OCI-LY1 (cell line): ENCODE measurements around the gene NLRP1.
"Not testable (repeated sequence)": the region's sequence is repeated elsewhere in the genome, so short reads cannot be mapped to it uniquely, and the experiment has no call there.

Source experiments
- H2AFZ ChIP-seq: fragments of 200-600 bp; sonication (generic), shearing (Covaris generic); 2 replicates; pipeline ENCODE4 v1.6.0; 2014; ENCODE audit warnings: antibody characterized with exemption, mild to moderate bottlenecking, low read length
- H3F3A ChIP-seq: fragments of 200-600 bp; sonication (generic), shearing (Covaris generic); 2 replicates; pipeline ENCODE4 v1.6.0; 2014; ENCODE audit warnings: mild to moderate bottlenecking, antibody characterized with exemption, low read length, moderate library complexity; ENCODE audit not compliant: insufficient read depth
- H3K27ac ChIP-seq: fragments of 200-600 bp; sonication (generic); 2 replicates; pipeline ENCODE4 v1.5.1; 2014; ENCODE audit warnings: low read length, mixed run types, mild to moderate bottlenecking, low read depth; ENCODE audit not compliant: poor library complexity, severe bottlenecking
- H3K27me3 ChIP-seq: fragments of 200-600 bp; sonication (generic); 2 replicates; pipeline ENCODE4 v1.6.0; 2014; ENCODE audit warnings: antibody characterized with exemption, mild to moderate bottlenecking, low read length, moderate library complexity; ENCODE audit not compliant: insufficient read depth
- H3K36me3 ChIP-seq: fragments of 200-600 bp; sonication (generic); 2 replicates; pipeline ENCODE4 v1.6.1; 2014; ENCODE audit warnings: mild to moderate bottlenecking, antibody characterized with exemption, low read length, moderate library complexity, mixed read lengths; ENCODE audit not compliant: insufficient read depth
- H3K4me1 ChIP-seq: fragments of 200-600 bp; sonication (generic); 2 replicates; pipeline ENCODE4 v1.5.1; 2014; ENCODE audit warnings: mild to moderate bottlenecking, low read length, moderate library complexity; ENCODE audit not compliant: insufficient read depth, severe bottlenecking
- H3K4me2 ChIP-seq: fragments of 200-600 bp; sonication (generic), shearing (Covaris generic); 2 replicates; pipeline ENCODE4 v1.6.1; 2014; ENCODE audit warnings: low read length
- H3K4me3 ChIP-seq: fragments of 200-600 bp; sonication (generic); 2 replicates; pipeline ENCODE4 v1.5.1; 2014; ENCODE audit warnings: low read length, low read depth, mild to moderate bottlenecking, mixed read lengths; ENCODE audit not compliant: poor library complexity, severe bottlenecking
- H3K79me2 ChIP-seq: fragments of 200-600 bp; shearing (Covaris generic); 2 replicates; pipeline ENCODE4 v1.6.1; 2016; ENCODE audit warnings: mixed run types, low read length, mixed read lengths; ENCODE audit not compliant: insufficient read depth
- H3K9ac ChIP-seq: fragments of 200-600 bp; sonication (generic), shearing (Covaris generic); 2 replicates; pipeline ENCODE4 v1.6.1; 2014; ENCODE audit warnings: mild to moderate bottlenecking, low read length, mixed read lengths
- H3K9me2 ChIP-seq: fragments of 200-600 bp; sonication (generic), shearing (Covaris generic); 2 replicates; pipeline ENCODE4 v1.6.1; 2014; ENCODE audit warnings: low read depth, mild to moderate bottlenecking, low read length, mixed read lengths
- H3K9me3 ChIP-seq: fragments of 200-600 bp; shearing (Covaris generic); 2 replicates; pipeline ENCODE4 v1.6.1; 2014; ENCODE audit warnings: low read length, mixed read lengths
- H4K20me1 ChIP-seq: fragments of 200-600 bp; sonication (generic), shearing (Covaris generic); 2 replicates; pipeline ENCODE4 v1.6.0; 2016; ENCODE audit warnings: mild to moderate bottlenecking, low read length; ENCODE audit not compliant: insufficient read depth
- EZH2 ChIP-seq: fragments of 200-600 bp; sonication (generic), shearing (Covaris generic); IDR thresholded peaks from 2 replicates; pipeline ENCODE4 v1.8.0; 2017; ENCODE audit warnings: borderline replicate concordance, mixed run types, mild to moderate bottlenecking, antibody characterized with exemption, low read length, moderate library complexity, mixed read lengths
- TF ChIP-seq, protein P1 (sequence below): fragments of 200-600 bp; sonication (generic), shearing (Covaris generic); IDR thresholded peaks from 2 replicates; pipeline ENCODE4 v1.5.1; 2017; ENCODE audit warnings: mild to moderate bottlenecking, antibody characterized with exemption, low read length, moderate library complexity, mixed read lengths

NLRP1 gene

DNA sequence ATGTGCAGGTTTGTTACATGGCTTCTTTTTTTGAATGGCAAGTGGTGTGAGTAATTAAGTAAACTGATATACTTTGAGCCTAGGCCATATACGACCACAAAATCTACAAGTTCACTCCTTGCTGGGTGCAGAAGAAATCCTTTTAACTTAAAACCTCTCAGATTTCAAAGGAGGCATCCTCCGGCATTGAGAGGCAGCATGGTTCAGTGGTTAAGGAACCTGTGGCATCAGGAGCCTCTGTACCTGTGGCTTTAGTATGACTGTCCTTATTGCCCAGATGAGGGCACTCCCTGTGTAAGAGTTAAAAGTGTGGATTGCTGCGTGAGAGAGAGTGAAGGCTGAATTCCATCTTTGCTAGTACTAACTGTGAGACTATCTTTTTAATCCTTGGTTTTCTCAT lies 3.3 kb downstream of the NLRP1 start:
- Histone ChIP-seq H4K20me1 (no peaks in the 10 kb centered on the region), H3K79me2 (no peaks in the 10 kb centered on the region), H3K27me3 (no peaks in the 10 kb centered on the region), H3K4me1 (peaks cover 28% of the 10 kb centered on the region), H3F3A (no peaks in the 10 kb centered on the region), H3K27ac (no peak overlapping the region), H3K9me2 (no peaks in the 10 kb centered on the region), H3K4me3 (no peak overlapping the region), H3K36me3 (peaks cover 33% of the 10 kb centered on the region), H2AFZ (no peak overlapping the region), H3K4me2 (no peak overlapping the region), H3K9me3 (no peaks in the 10 kb centered on the region), H3K9ac (no peak overlapping the region)
- TF ChIP-seq, protein P1, sequence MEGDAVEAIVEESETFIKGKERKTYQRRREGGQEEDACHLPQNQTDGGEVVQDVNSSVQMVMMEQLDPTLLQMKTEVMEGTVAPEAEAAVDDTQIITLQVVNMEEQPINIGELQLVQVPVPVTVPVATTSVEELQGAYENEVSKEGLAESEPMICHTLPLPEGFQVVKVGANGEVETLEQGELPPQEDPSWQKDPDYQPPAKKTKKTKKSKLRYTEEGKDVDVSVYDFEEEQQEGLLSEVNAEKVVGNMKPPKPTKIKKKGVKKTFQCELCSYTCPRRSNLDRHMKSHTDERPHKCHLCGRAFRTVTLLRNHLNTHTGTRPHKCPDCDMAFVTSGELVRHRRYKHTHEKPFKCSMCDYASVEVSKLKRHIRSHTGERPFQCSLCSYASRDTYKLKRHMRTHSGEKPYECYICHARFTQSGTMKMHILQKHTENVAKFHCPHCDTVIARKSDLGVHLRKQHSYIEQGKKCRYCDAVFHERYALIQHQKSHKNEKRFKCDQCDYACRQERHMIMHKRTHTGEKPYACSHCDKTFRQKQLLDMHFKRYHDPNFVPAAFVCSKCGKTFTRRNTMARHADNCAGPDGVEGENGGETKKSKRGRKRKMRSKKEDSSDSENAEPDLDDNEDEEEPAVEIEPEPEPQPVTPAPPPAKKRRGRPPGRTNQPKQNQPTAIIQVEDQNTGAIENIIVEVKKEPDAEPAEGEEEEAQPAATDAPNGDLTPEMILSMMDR = no peak
- no peak for TF ChIP-seq EZH2

DNA sequence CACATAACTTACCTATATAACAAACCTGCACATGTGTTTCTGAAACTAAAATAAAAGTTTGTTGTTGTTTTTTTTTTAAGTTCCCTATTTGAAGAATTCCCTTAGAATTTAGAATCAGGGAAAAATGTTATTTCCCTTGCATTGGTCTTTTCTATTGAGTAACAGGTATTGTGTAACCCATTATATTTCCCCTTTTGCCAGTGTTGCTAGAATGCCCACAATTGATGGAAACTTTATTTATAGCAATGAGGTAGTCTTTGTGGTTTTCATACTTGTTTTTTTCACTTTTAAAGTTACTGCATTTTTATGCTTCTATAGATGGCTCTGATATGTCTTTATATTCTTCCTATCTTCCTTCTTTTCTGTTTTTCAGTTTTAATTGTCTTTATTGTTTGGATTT lies 3.9 kb downstream of the NLRP1 start:
- H3K4me3 ChIP-seq = no peak overlapping the region
- no peak overlapping the region for H2AFZ ChIP-seq
- no peak for TF ChIP-seq EZH2
- TF ChIP-seq, protein P1 = no peak
- no peaks in the 10 kb centered on the region for H3F3A ChIP-seq
- H3K4me2 ChIP-seq = no peak overlapping the region
- H3K79me2 ChIP-seq = no peaks in the 10 kb centered on the region
- H3K27me3 ChIP-seq = no peaks in the 10 kb centered on the region
- peaks cover 33% of the 10 kb centered on the region for H3K36me3 ChIP-seq
- H4K20me1 ChIP-seq = no peaks in the 10 kb centered on the region
- no peak overlapping the region for H3K27ac ChIP-seq
- H3K4me1 ChIP-seq = peaks cover 26% of the 10 kb centered on the region
- H3K9me3 ChIP-seq = no peaks in the 10 kb centered on the region
- no peak overlapping the region for H3K9ac ChIP-seq
- no peaks in the 10 kb centered on the region for H3K9me2 ChIP-seq

DNA sequence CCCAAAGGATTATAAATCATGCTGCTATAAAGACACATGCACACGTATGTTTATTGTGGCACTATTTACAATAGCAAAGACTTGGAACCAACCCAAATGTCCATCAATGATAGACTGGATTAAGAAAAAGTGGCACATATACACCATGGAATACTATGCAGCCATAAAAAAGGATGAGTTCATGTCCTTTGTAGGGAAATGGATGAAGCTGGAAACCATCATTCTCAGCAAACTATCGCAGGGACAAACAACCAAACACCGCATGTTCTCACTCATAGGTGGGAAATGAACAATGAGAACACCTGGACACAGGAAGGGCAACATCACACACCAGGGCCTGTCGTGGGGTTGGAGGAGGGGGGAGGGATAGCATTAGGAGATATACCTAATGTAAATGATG lies 5.5 kb downstream of the NLRP1 start:
- H2AFZ ChIP-seq, H3K4me2 ChIP-seq, H3F3A ChIP-seq, H3K27me3 ChIP-seq, H4K20me1 ChIP-seq, H3K79me2 ChIP-seq, H3K9me2 ChIP-seq, H3K9ac ChIP-seq, H3K9me3 ChIP-seq, H3K4me3 ChIP-seq, H3K27ac ChIP-seq: not testable (repeated sequence)
- Histone ChIP-seq H3K4me1 (peaks cover 10% of the 10 kb centered on the region), H3K36me3 (peaks cover 33% of the 10 kb centered on the region)

DNA sequence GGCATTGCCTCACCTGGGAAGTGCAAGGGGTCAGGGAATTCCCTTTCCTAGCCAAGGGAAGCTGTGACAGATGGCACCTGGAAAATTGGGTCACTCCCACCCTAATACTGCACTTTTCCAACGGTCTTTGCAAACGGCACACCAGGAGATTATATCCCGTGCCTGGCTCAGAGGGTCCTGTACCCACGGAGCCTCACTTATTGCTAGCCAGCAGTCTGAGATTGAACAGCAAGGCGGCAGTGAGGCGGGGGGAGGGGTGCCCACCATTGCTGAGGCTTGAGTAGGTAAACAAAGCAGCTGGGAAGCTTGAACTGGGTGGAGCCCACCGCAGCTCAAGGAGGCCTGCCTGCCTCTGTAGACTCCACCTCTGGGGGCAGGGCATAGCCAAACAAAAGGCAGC lies 11.3 kb downstream of the NLRP1 start:
- not testable (repeated sequence) for H3K4me2 ChIP-seq, H3K9ac ChIP-seq, H2AFZ ChIP-seq, H3K27ac ChIP-seq, H3K4me3 ChIP-seq, H3F3A ChIP-seq, H4K20me1 ChIP-seq, H3K79me2 ChIP-seq, H3K9me2 ChIP-seq, H3K4me1 ChIP-seq, H3K9me3 ChIP-seq, H3K27me3 ChIP-seq
- peaks cover 17% of the 10 kb centered on the region for H3K36me3 ChIP-seq
